K562 (cell line): ENCODE results near the gene RBMS3. TPM values are rescaled to one million over a fixed set of nuclear protein-coding genes. Genes with fewer than 3 reads are reported as not detected.

Source experiments
- ATAC-seq: fragments of 200-7000 bp; cut with Tn5 transposase; 3 replicates; pipeline ENCODE4 v1.9.1; 2020; ENCODE audit warnings: moderate library complexity
- BruUV-seq: library from RNA; stranded (reverse); fragments of 400-500 nt; replicated peaks from 2 replicates; lab custom pipeline; 2021; lab: Mats Ljungman, UMichigan
- CTCF ChIA-PET: fragments of 300-600 bp; formaldehyde crosslinking; extraction: SDS; loops from one replicate; lab custom pipeline; 2021; ENCODE audit warnings: low intra/inter-chr PET ratio; lab: Yijun Ruan, JAX
- POLR2A ChIA-PET: fragments of 300-600, 350-650 bp; sonication (Branson Sonifier 250); formaldehyde crosslinking; extraction: SDS; loops from one replicate; lab custom pipeline; 2021; ENCODE audit warnings: antibody characterized with exemption, inconsistent platforms; lab: Yijun Ruan, JAX
- DNase-seq, 4 experiments: peaks; one replicate each; pipeline versions ENCODE4 v3.0.0 to v3.0.0-alpha.2; 2011 to 2018; ENCODE audit warnings: low spot score in 3 of 4, mixed read lengths in 3 of 4; ENCODE audit errors: extremely low read depth in 1 of 4
- FAIRE-seq: peaks from 2 replicates; lab custom pipeline; 2011; peaks lifted over from hg19 to GRCh38; lab: Jason Lieb, UNC
- H2AFZ ChIP-seq: 2 replicates; pipeline ENCODE4 v1.6.0; 2011; ENCODE audit warnings: low read depth, low read length, control low read depth, inconsistent platforms
- H3K27ac ChIP-seq: fragments of 200-600 bp; 3 replicates; pipeline ENCODE4 v1.8.0; 2011; ENCODE audit warnings: low read depth, mild to moderate bottlenecking, control low read depth, inconsistent platforms, low read length, moderate library complexity, mixed read lengths; ENCODE audit errors: extremely low read depth
- H3K27me3 ChIP-seq, 2 experiments: fragments of 300-600 bp in 1 of 2; 2 replicates in 1 of 2; 3 replicates in 1 of 2; pipeline versions ENCODE4 v1.6.0 to v1.8.0; 2011; ENCODE audit warnings: inconsistent platforms in 2 of 2, low read length in 2 of 2, mild to moderate bottlenecking in 1 of 2, mixed read lengths in 1 of 2, moderate library complexity in 1 of 2; ENCODE audit not compliant: control insufficient read depth in 2 of 2, insufficient read depth in 2 of 2
- H3K36me3 ChIP-seq: fragments of 300-600 bp; 3 replicates; pipeline ENCODE4 v1.8.0; 2011; ENCODE audit warnings: mild to moderate bottlenecking, low read length, inconsistent platforms; ENCODE audit not compliant: control insufficient read depth, insufficient read depth
- H3K4me1 ChIP-seq, 2 experiments: fragments of 200-600 bp in 1 of 2; replicated peaks in 1 of 2; 2 replicates in 1 of 2; 3 replicates in 1 of 2; pipeline versions ENCODE4 v1.5.1 to v1.8.0; 2011; ENCODE audit warnings: inconsistent platforms in 2 of 2, low read length in 2 of 2, mild to moderate bottlenecking in 1 of 2, mixed read lengths in 1 of 2, moderate library complexity in 1 of 2; ENCODE audit not compliant: control insufficient read depth in 2 of 2, insufficient read depth in 2 of 2
- H3K4me2 ChIP-seq: 2 replicates; pipeline ENCODE4 v1.6.1; 2011; ENCODE audit warnings: low read length, control low read depth, inconsistent platforms, mixed read lengths; ENCODE audit not compliant: insufficient read depth
- H3K4me3 ChIP-seq: fragments of 200-600 bp; sonication (generic), shearing (Covaris generic); 2 replicates; pipeline ENCODE4 v1.5.1; 2016; ENCODE audit warnings: control low read depth, inconsistent platforms
- H3K79me2 ChIP-seq: fragments of 200-600 bp; 3 replicates; pipeline ENCODE4 v1.8.0; 2011; ENCODE audit warnings: low read length, inconsistent platforms; ENCODE audit not compliant: control insufficient read depth, insufficient read depth
- H3K9ac ChIP-seq, 2 experiments: 2 replicates each; pipeline versions ENCODE4 v1.6.0 to v1.6.1; 2011; ENCODE audit warnings: low read depth in 2 of 2, low read length in 2 of 2, control low read depth in 1 of 2, inconsistent platforms in 1 of 2, mild to moderate bottlenecking in 1 of 2, mixed read lengths in 1 of 2; ENCODE audit not compliant: insufficient read depth in 1 of 2
- H3K9me1 ChIP-seq: one replicate; pipeline ENCODE4 v1.6.0; 2011; ENCODE audit warnings: inconsistent platforms, mild to moderate bottlenecking, low read length, moderate library complexity; ENCODE audit not compliant: control insufficient read depth, insufficient read depth
- H3K9me3 ChIP-seq: replicated peaks from 2 replicates; pipeline ENCODE4 v1.5.1; 2011; ENCODE audit warnings: low read depth, low read length, inconsistent platforms; ENCODE audit not compliant: control insufficient read depth, insufficient read depth
- H4K20me1 ChIP-seq: replicated peaks from 2 replicates; pipeline ENCODE4 v1.6.1; 2011; ENCODE audit warnings: low read length, inconsistent platforms, mixed read lengths; ENCODE audit not compliant: control insufficient read depth, insufficient read depth
- HDAC1 ChIP-seq, 2 experiments: fragments of 450-650 bp; IDR thresholded peaks; 2 replicates each; pipeline ENCODE4 v1.6.1; 2016 to 2017; ENCODE audit warnings: inconsistent platforms in 1 of 2, mild to moderate bottlenecking in 1 of 2, moderate library complexity in 1 of 2
- ILF3 ChIP-seq: fragments of 450-650 bp; IDR thresholded peaks from 2 replicates; pipeline ENCODE4 v1.6.1; 2018; ENCODE audit warnings: antibody characterized with exemption, mild to moderate bottlenecking, moderate library complexity, borderline replicate concordance
- KLF6 ChIP-seq: fragments of 250-450 bp; sonication (Bioruptor Pico); IDR thresholded peaks from 2 replicates; pipeline ENCODE4 v1.4.0; 2020; ENCODE audit warnings: mild to moderate bottlenecking, moderate library complexity, borderline replicate concordance
- MBD2 ChIP-seq: sonication (generic); IDR thresholded peaks from 2 replicates; pipeline ENCODE4 v1.6.1; 2016; ENCODE audit warnings: low read depth, borderline replicate concordance
- RBM15 ChIP-seq: fragments of 200-400 bp; formaldehyde crosslinking; IDR thresholded peaks from 2 replicates; pipeline ENCODE4 v1.6.1; 2018; ENCODE audit warnings: mild to moderate bottlenecking, low read length, moderate library complexity; ENCODE audit not compliant: insufficient read depth
- TFAM ChIP-seq: fragments of 250-450 bp; sonication (Bioruptor Pico); conservative IDR thresholded peaks from 2 replicates; pipeline ENCODE4 v1.5.0; 2021; ENCODE audit warnings: mild to moderate bottlenecking, moderate library complexity
- TSC22D4 ChIP-seq: fragments of 450-650 bp; IDR thresholded peaks from 2 replicates; pipeline ENCODE4 v1.6.1; 2016; ENCODE audit warnings: missing genetic modification characterization, missing biosample characterization, control low read depth
- ZNF316 ChIP-seq: fragments of 450-650 bp; IDR thresholded peaks from 2 replicates; pipeline ENCODE4 v1.6.1; 2016
- ZNF668 ChIP-seq: fragments of 250-450 bp; sonication (Bioruptor Pico); IDR thresholded peaks from 2 replicates; pipeline ENCODE4 v1.8.0; 2022; ENCODE audit warnings: mild to moderate bottlenecking, inconsistent platforms
- WGBS: fragments of 100-300 bp; shearing (Covaris generic); methylation state at CpG from one replicate; pipeline ENCODE4 v1.1.6; 2016; ENCODE audit warnings: low coverage, mixed read lengths; ENCODE audit not compliant: insufficient coverage; ENCODE audit errors: missing lambda C conversion rate; 5-methylcytosine and 5-hydroxymethylcytosine counted together
- in situ Hi-C: fragments of 300-500 bp; cut with MboI; formaldehyde crosslinking; loops from 4 replicates; pipeline ENCODE4 v1.15.0; 2018; ENCODE audit warnings: inconsistent platforms, mixed read lengths
- intact Hi-C: fragments of 100-400 bp; cut with micrococcal nuclease; formaldehyde crosslinking; loops from 2 replicates; pipeline ENCODE4 v1.14.2; 2022
- polyA plus RNA-seq, 8 experiments: library from polyadenylated mRNA; depleted of rRNA in 4 of 8; stranded (reverse) in 5 of 8; unstranded in 3 of 8; fragments of >200 nt; fragmentation: Nextera tagmentation in 2 of 8; fragmentation: Illumina TruSeq in 1 of 8; extraction: Ambion mirVana in 2 of 8; extraction: Trizol in 1 of 8; gene quantifications; 2 replicates each; pipeline versions ENCODE4 v1.2.1 to v1.2.3, GENCODE V29; 2011 to 2014; ENCODE audit warnings: inconsistent platforms in 1 of 8, missing spikeins in 1 of 8
- total RNA-seq, 7 experiments: library from RNA; depleted of rRNA in 6 of 7; stranded (reverse); fragments of >200 nt in 6 of 7; fragmentation: Illumina TruSeq in 2 of 7; extraction: Trizol in 2 of 7; gene quantifications; 2 replicates each; pipeline versions ENCODE4 v1.2.1 to v1.2.3, GENCODE V29; 2011 to 2021; ENCODE audit warnings: low replicate concordance in 1 of 7
- TF ChIP-seq, protein P1 (sequence below), 2 experiments: fragments of 150-350 bp in 1 of 2; IDR thresholded peaks; 2 replicates each; pipeline ENCODE4 v1.6.1; 2012 to 2016; ENCODE audit warnings: low read depth in 2 of 2, low read length in 2 of 2, mild to moderate bottlenecking in 1 of 2, moderate library complexity in 1 of 2
- TF ChIP-seq, protein P2 (sequence below): sonication (generic); formaldehyde crosslinking; IDR thresholded peaks from 2 replicates; pipeline ENCODE4 v1.8.1; 2023; ENCODE audit warnings: mild to moderate bottlenecking, missing genetic modification reagents, moderate library complexity

The RBMS3 gene
- total and polyA plus RNA-seq, 9 of the 15 experiments (the other 6 are each of a cell fraction or from before 2014, with no cell fraction given): 0.20 TPM; not detected in 8

DNA sequence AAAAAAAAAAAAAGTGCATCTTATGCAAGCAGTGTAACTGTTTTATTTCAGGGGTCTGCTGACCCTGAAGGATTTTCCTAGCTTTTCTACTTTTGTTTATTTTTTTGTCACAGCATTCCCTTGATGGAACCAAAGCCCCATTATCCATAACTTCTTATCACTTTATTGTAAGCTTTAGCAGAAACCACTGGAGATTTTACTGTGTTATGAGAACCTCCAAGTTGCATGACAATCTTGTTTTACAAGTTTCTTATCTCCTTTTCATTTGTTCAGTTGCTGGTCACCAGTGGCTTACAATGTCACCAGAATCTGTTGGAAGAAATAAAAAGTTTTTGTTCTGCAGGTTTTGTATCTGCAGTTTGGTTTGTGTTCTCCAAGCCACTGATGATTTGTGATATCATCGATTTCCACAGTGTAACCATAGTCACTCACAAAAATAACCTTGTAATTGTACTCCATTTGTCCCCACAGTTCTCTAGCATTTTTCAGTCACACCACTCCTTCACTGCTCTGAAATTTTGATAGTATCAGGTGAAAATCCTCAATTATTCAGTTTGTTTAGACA, 660.0 kb downstream of the RBMS3 start:
- CTCF ChIA-PET: no interaction called here
- no peak for ATAC-seq

More for the DNA sequence above, 660.0 kb downstream of the RBMS3 start:
- TF ChIP-seq ILF3 (no peak), ZNF316 (no peak), HDAC1 (IDR thresholded peaks at IDR 0.05) (no peak), MBD2 (no peak), ZNF668 (no peak), TFAM (no peak), KLF6 (CRISPR knock-in tag) (no peak), RBM15 (no peak), TSC22D4 (tag) (no peak)
- TF ChIP-seq, protein P1, sequence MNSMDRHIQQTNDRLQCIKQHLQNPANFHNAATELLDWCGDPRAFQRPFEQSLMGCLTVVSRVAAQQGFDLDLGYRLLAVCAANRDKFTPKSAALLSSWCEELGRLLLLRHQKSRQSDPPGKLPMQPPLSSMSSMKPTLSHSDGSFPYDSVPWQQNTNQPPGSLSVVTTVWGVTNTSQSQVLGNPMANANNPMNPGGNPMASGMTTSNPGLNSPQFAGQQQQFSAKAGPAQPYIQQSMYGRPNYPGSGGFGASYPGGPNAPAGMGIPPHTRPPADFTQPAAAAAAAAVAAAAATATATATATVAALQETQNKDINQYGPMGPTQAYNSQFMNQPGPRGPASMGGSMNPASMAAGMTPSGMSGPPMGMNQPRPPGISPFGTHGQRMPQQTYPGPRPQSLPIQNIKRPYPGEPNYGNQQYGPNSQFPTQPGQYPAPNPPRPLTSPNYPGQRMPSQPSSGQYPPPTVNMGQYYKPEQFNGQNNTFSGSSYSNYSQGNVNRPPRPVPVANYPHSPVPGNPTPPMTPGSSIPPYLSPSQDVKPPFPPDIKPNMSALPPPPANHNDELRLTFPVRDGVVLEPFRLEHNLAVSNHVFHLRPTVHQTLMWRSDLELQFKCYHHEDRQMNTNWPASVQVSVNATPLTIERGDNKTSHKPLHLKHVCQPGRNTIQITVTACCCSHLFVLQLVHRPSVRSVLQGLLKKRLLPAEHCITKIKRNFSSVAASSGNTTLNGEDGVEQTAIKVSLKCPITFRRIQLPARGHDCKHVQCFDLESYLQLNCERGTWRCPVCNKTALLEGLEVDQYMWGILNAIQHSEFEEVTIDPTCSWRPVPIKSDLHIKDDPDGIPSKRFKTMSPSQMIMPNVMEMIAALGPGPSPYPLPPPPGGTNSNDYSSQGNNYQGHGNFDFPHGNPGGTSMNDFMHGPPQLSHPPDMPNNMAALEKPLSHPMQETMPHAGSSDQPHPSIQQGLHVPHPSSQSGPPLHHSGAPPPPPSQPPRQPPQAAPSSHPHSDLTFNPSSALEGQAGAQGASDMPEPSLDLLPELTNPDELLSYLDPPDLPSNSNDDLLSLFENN (IDR thresholded peaks at IDR 0.05; ENCODE audit: low read depth in 2 of 2, low read length in 2 of 2): no peak
- TF ChIP-seq, protein P2, sequence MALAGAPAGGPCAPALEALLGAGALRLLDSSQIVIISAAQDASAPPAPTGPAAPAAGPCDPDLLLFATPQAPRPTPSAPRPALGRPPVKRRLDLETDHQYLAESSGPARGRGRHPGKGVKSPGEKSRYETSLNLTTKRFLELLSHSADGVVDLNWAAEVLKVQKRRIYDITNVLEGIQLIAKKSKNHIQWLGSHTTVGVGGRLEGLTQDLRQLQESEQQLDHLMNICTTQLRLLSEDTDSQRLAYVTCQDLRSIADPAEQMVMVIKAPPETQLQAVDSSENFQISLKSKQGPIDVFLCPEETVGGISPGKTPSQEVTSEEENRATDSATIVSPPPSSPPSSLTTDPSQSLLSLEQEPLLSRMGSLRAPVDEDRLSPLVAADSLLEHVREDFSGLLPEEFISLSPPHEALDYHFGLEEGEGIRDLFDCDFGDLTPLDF (CRISPR knock-in tag): no peak
- H3K4me1 ChIP-seq: no peaks in the 10 kb centered on the region
- H3K4me3 ChIP-seq: no peak overlapping the region
- BruUV-seq: no TSS peak
- 0% methylated on average over 1 of the region's 1 CpG for WGBS
- no peak for DNase-seq
- in situ Hi-C loops (no loop called here), intact Hi-C loops (no loop called here)
- H3K79me2 ChIP-seq: no peaks in the 10 kb centered on the region
- H3K27me3 ChIP-seq: no peaks in the 10 kb centered on the region
- H3K36me3 ChIP-seq: no peaks in the 10 kb centered on the region
- H3K9me3 ChIP-seq: no peaks in the 10 kb centered on the region
- H4K20me1 ChIP-seq: no peaks in the 10 kb centered on the region
- FAIRE-seq: no peak
- no peak overlapping the region for H2AFZ ChIP-seq
- H3K4me2 ChIP-seq: no peak overlapping the region
- POLR2A ChIA-PET: no interaction called here
- no peaks in the 10 kb centered on the region for H3K9me1 ChIP-seq
- no peak overlapping the region for H3K9ac ChIP-seq
- H3K27ac ChIP-seq: no peak overlapping the region
